HAP-1 (cell line): ENCODE results near the gene NR2F6.

ENCODE experiments used
- DNase-seq, 2 experiments: peaks; one replicate each; pipeline ENCODE4 v3.0.0-alpha.2; 2016 to 2020; ENCODE audit warnings: low spot score in 2 of 2
- H3K27me3 ChIP-seq: fragments of 250-450 bp; sonication (Bioruptor Pico); 2 replicates; pipeline ENCODE4 v1.5.1; 2020; ENCODE audit warnings: low read depth, mild to moderate bottlenecking, moderate library complexity
- H3K36me3 ChIP-seq: fragments of 250-450 bp; sonication (Bioruptor Pico); replicated peaks from 2 replicates; pipeline ENCODE4 v1.5.1; 2020; ENCODE audit warnings: mild to moderate bottlenecking
- H3K4me1 ChIP-seq: fragments of 250-450 bp; sonication (Bioruptor Pico); 2 replicates; pipeline ENCODE4 v1.5.1; 2020; ENCODE audit warnings: mild to moderate bottlenecking
- H3K4me3 ChIP-seq: fragments of 250-450 bp; sonication (Bioruptor Pico); 2 replicates; pipeline ENCODE4 v1.5.1; 2020; ENCODE audit warnings: mild to moderate bottlenecking, moderate library complexity
- H3K9me3 ChIP-seq: fragments of 250-450 bp; sonication (Bioruptor Pico); 2 replicates; pipeline ENCODE4 v1.5.1; 2020; ENCODE audit warnings: mild to moderate bottlenecking, moderate library complexity
- in situ Hi-C: fragments of 300-500 bp; cut with MboI; formaldehyde crosslinking; loops from 3 replicates; pipeline ENCODE4 v1.14.3; 2020; ENCODE audit warnings: low sequenced_read_pairs, inconsistent platforms, mixed read lengths

The NR2F6 gene

GRCh38 chr19:17216058-17216670 lies 29.6 kb downstream of the NR2F6 start:
- Histone ChIP-seq H3K36me3 (peaks cover 16% of the 10 kb centered on the region; the same call in 1 of the 2 replicates), H3K27me3 (no peaks in the 10 kb centered on the region), H3K4me1 (peaks cover 11% of the 10 kb centered on the region), H3K9me3 (no peaks in the 10 kb centered on the region), H3K4me3 (peak overlapping the region; percentile 85)
- DNase-seq: no peak
- in situ Hi-C loops: no loop called here

GRCh38 chr19:17215127-17215971 lies 30.4 kb downstream of the NR2F6 start, which contains the start of gene USE1:
TSS of gene USE1 (plus strand) at chr19:17215357. CDS start at chr19:17215406, 49 bp downstream.
- DNase-seq: peak; percentile 86 to 93
- H3K4me3 ChIP-seq: peak within 1 kb of the TSS; percentile 85
- no peaks in the 10 kb centered on the region for H3K27me3 ChIP-seq
- H3K4me1 ChIP-seq: peaks cover 11% of the 10 kb centered on the region
- in situ Hi-C loops: no loop called here
- peaks cover 19% of the 10 kb centered on the region for H3K36me3 ChIP-seq
- H3K9me3 ChIP-seq: no peaks in the 10 kb centered on the region

- no peak for DNase-seq
Observed at GRCh38 chr19:17214508-17215126, 31.1 kb downstream of the NR2F6 start.

GRCh38 chr19:17213334-17213733 lies 32.4 kb downstream of the NR2F6 start:
- no peak for DNase-seq
- H3K36me3 ChIP-seq: peaks cover 15% of the 10 kb centered on the region
- no peak overlapping the region for H3K4me3 ChIP-seq
- peaks cover 11% of the 10 kb centered on the region for H3K4me1 ChIP-seq
- no peaks in the 10 kb centered on the region for H3K9me3 ChIP-seq
- in situ Hi-C loops: no loop called here
- no peaks in the 10 kb centered on the region for H3K27me3 ChIP-seq

More at GRCh38 chr19:17214508-17215126, 31.1 kb downstream of the NR2F6 start:
- no peaks in the 10 kb centered on the region for H3K27me3 ChIP-seq
- H3K4me3 ChIP-seq: peak overlapping the region; percentile 85
- in situ Hi-C loops: no loop called here
- no peaks in the 10 kb centered on the region for H3K9me3 ChIP-seq
- peaks cover 19% of the 10 kb centered on the region for H3K36me3 ChIP-seq
- peaks cover 11% of the 10 kb centered on the region for H3K4me1 ChIP-seq

GRCh38 chr19:17211547-17212446 lies 33.9 kb downstream of the NR2F6 start:
- no peaks in the 10 kb centered on the region for H3K9me3 ChIP-seq
- H3K4me3 ChIP-seq: no peak overlapping the region
- no peaks in the 10 kb centered on the region for H3K27me3 ChIP-seq
- peaks cover 11% of the 10 kb centered on the region for H3K4me1 ChIP-seq
- no peak for DNase-seq
- in situ Hi-C loops: no loop called here
- peaks cover 8% of the 10 kb centered on the region; the same call in 1 of the 2 replicates for H3K36me3 ChIP-seq

GRCh38 chr19:17210296-17210695 lies 35.4 kb downstream of the NR2F6 start:
- Histone ChIP-seq H3K9me3 (no peaks in the 10 kb centered on the region), H3K27me3 (no peaks in the 10 kb centered on the region), H3K36me3 (peaks cover 8% of the 10 kb centered on the region; the same call in 1 of the 2 replicates), H3K4me1 (peaks cover 6% of the 10 kb centered on the region), H3K4me3 (no peak overlapping the region)
- no peak for DNase-seq
- in situ Hi-C loops: no loop called here

GRCh38 chr19:17209126-17210036 lies 36.3 kb downstream of the NR2F6 start:
- Histone ChIP-seq H3K4me1 (no peaks in the 10 kb centered on the region; the same call in 1 of the 2 replicates), H3K9me3 (no peaks in the 10 kb centered on the region), H3K4me3 (no peak overlapping the region), H3K36me3 (peaks cover 10% of the 10 kb centered on the region; the same call in 1 of the 2 replicates), H3K27me3 (no peaks in the 10 kb centered on the region)
- DNase-seq: peak; percentile 62 to 95
- in situ Hi-C loops: no loop called here

GRCh38 chr19:17206736-17207581 lies 38.8 kb downstream of the NR2F6 start:
- no peak for DNase-seq
- Histone ChIP-seq H3K36me3 (peaks cover 12% of the 10 kb centered on the region), H3K4me3 (no peak overlapping the region), H3K27me3 (no peaks in the 10 kb centered on the region), H3K4me1 (no peaks in the 10 kb centered on the region), H3K9me3 (no peaks in the 10 kb centered on the region)
- in situ Hi-C loops: no loop called here

GRCh38 chr19:17205237-17206140 lies 40.2 kb downstream of the NR2F6 start:
- Histone ChIP-seq H3K36me3 (peaks cover 19% of the 10 kb centered on the region), H3K4me3 (no peak overlapping the region), H3K9me3 (no peaks in the 10 kb centered on the region), H3K27me3 (no peaks in the 10 kb centered on the region), H3K4me1 (no peaks in the 10 kb centered on the region)
- peak; percentile 28 to 74 for DNase-seq
- in situ Hi-C loops: no loop called here

GRCh38 chr19:17202713-17203112 lies 43.0 kb downstream of the NR2F6 start:
- in situ Hi-C loops: no loop called here
- Histone ChIP-seq H3K36me3 (peaks cover 22% of the 10 kb centered on the region), H3K9me3 (no peaks in the 10 kb centered on the region), H3K4me3 (no peak overlapping the region), H3K27me3 (no peaks in the 10 kb centered on the region), H3K4me1 (no peaks in the 10 kb centered on the region)
- DNase-seq: no peak

GRCh38 chr19:17202249-17202648 lies 43.5 kb downstream of the NR2F6 start:
- H3K27me3 ChIP-seq: no peaks in the 10 kb centered on the region
- no peak overlapping the region for H3K4me3 ChIP-seq
- no peak for DNase-seq
- in situ Hi-C loops: no loop called here
- H3K36me3 ChIP-seq: peaks cover 22% of the 10 kb centered on the region
- no peaks in the 10 kb centered on the region for H3K4me1 ChIP-seq
- H3K9me3 ChIP-seq: no peaks in the 10 kb centered on the region
